Transverse colon (tissue), 4 donors: ENCODE measurements around the gene COIL. TPM values are rescaled to one million over a fixed set of nuclear protein-coding genes. Genes with fewer than 3 reads are reported as not detected.
"Not testable (repeated sequence)": the region's sequence is repeated elsewhere in the genome, so short reads cannot be mapped to it uniquely, and the experiment has no call there.

Source experiments
- DNase-seq: peaks from one replicate; pipeline ENCODE4 v3.0.0-alpha.2; 2019
- H3K27ac ChIP-seq, 4 donors: fragments of 200-600 bp; sonication (generic); 2 replicates each; pipeline ENCODE4 v1.5.1; 2016 to 2018; ENCODE audit warnings: inconsistent platforms in 4 of 4
- H3K27me3 ChIP-seq: fragments of 200-600 bp; sonication (generic); 2 replicates; pipeline ENCODE4 v1.5.1; 2017; ENCODE audit warnings: inconsistent platforms
- H3K36me3 ChIP-seq, 4 donors: fragments of 200-600 bp; sonication (generic); 2 replicates each; pipeline ENCODE4 v1.5.1; 2017 to 2019; ENCODE audit warnings: inconsistent platforms in 4 of 4
- H3K4me1 ChIP-seq, 4 donors: fragments of 200-600 bp; sonication (generic); 2 replicates each; pipeline ENCODE4 v1.5.1; 2017 to 2020; ENCODE audit warnings: inconsistent platforms in 4 of 4
- H3K4me3 ChIP-seq, 4 donors: fragments of 200-600 bp; sonication (generic); 1 replicate in 1 of 4; 2 replicates in 3 of 4; pipeline versions ENCODE4 v1.5.1 to v1.6.1; 2017 to 2019; ENCODE audit warnings: inconsistent platforms in 4 of 4
- H3K9me3 ChIP-seq, 2 donors: fragments of 200-600 bp; sonication (generic); 2 replicates each; pipeline ENCODE4 v1.5.1; 2017 to 2019; ENCODE audit warnings: inconsistent platforms in 2 of 2
- EP300 ChIP-seq: sonication (generic); formaldehyde crosslinking; IDR thresholded peaks from one replicate; pipeline ENCODE4 v1.6.1; 2017; ENCODE audit warnings: antibody characterized with exemption, low read depth
- POLR2A ChIP-seq: fragments of 450-650 bp; IDR thresholded peaks from one replicate; pipeline ENCODE4 v1.6.1; 2016; ENCODE audit warnings: antibody characterized with exemption, mild to moderate bottlenecking, moderate library complexity
- POLR2AphosphoS5 ChIP-seq, 3 donors: sonication (generic); formaldehyde crosslinking; IDR thresholded peaks; one replicate each; pipeline ENCODE4 v1.6.1; 2016; ENCODE audit warnings: antibody characterized with exemption in 3 of 3
- WGBS, 2 donors: methylation state at CpG; one replicate each; pipeline ENCODE4 v1.1.5; 2018; ENCODE audit warnings: low coverage in 1 of 2; 5-methylcytosine and 5-hydroxymethylcytosine counted together
- in situ Hi-C, 4 donors: fragments of 200-750 bp; cut with MboI; loops; one replicate each; pipeline versions ENCODE4 v1.15.0 to v1.15.1; 2017; ENCODE audit warnings: low sequenced_read_pairs in 3 of 4, low pct_ligation_motif_present in 1 of 4, low pct_unique_long_range_greater_than_20kb in 1 of 4
- intact Hi-C: fragments of 100-400 bp; cut with DNase I; formaldehyde crosslinking; loops from one replicate; pipeline ENCODE4 v1.15.1; 2023; ENCODE audit warnings: low total_unique reads
- total RNA-seq, 4 donors: library from RNA; depleted of rRNA; stranded (reverse); fragments of >200 nt; gene quantifications; one replicate each; pipeline ENCODE4 v1.1.0, GENCODE V29; 2016
- TF ChIP-seq, protein P1 (sequence below), 5 experiments: fragments of 200-600 bp in 3 of 5; fragments of 450-650 bp in 2 of 5; sonication (generic) in 3 of 5; IDR thresholded peaks; 1 replicate in 2 of 5; 2 replicates in 3 of 5; pipeline ENCODE4 v1.5.1; 2016 to 2017; ENCODE audit warnings: antibody characterized with exemption in 5 of 5, inconsistent platforms in 3 of 5, mild to moderate bottlenecking in 2 of 5, moderate library complexity in 1 of 5

The COIL gene
- total RNA-seq, 4 donors from 2014 or later: 1.5 to 12.2 (median 8.2) TPM

DNA sequence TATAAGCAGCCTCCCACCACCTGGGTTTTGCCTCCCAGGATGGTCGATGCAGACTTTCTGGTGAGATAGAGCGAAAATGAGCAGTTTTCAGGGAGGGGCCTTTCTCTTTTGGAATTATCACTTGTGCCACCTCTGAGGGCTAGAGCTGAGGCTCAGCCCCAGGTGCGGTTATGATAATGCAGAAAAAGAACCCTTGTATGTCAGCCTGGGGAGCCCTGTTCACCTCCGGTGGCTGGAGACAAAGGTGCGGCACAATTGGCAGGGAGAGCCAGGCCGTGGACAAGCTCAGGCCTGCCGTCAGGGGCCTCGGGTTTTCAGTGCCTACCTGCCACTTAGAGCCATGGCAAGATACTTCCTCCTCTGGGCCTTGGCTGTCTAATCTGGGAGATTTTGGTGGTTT lies 21.5 kb upstream of the COIL start:
- no peaks in the 10 kb centered on the region for H3K9me3 ChIP-seq
- H3K27me3 ChIP-seq: no peaks in the 10 kb centered on the region
- intact Hi-C loops (no loop called here), in situ Hi-C loops (no loop called here)
- WGBS, 2 donors: 86% methylated on average over 8 of the region's 8 CpGs; no CpG with 5 or more reads in 1 of the 2 donors
- H3K36me3 ChIP-seq: no peaks in the 10 kb centered on the region
- H3K27ac ChIP-seq: no peak overlapping the region
- DNase-seq: no peak
- peaks cover 0 to 16% (median 12%) of the 10 kb centered on the region in 4 donors for H3K4me1 ChIP-seq
- no peak overlapping the region for H3K4me3 ChIP-seq
- TF ChIP-seq POLR2AphosphoS5 (IDR thresholded peaks at IDR 0.05) (no peak), POLR2A (no peak), EP300 (no peak)
- TF ChIP-seq, protein P1, sequence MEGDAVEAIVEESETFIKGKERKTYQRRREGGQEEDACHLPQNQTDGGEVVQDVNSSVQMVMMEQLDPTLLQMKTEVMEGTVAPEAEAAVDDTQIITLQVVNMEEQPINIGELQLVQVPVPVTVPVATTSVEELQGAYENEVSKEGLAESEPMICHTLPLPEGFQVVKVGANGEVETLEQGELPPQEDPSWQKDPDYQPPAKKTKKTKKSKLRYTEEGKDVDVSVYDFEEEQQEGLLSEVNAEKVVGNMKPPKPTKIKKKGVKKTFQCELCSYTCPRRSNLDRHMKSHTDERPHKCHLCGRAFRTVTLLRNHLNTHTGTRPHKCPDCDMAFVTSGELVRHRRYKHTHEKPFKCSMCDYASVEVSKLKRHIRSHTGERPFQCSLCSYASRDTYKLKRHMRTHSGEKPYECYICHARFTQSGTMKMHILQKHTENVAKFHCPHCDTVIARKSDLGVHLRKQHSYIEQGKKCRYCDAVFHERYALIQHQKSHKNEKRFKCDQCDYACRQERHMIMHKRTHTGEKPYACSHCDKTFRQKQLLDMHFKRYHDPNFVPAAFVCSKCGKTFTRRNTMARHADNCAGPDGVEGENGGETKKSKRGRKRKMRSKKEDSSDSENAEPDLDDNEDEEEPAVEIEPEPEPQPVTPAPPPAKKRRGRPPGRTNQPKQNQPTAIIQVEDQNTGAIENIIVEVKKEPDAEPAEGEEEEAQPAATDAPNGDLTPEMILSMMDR (IDR thresholded peaks at IDR 0.05): no peak

GRCh38 chr17:56980526-56980925 lies 19.7 kb upstream of the COIL start:
- H3K36me3 ChIP-seq, H3K9me3 ChIP-seq, DNase-seq, H3K27ac ChIP-seq, in situ Hi-C loops, H3K4me3 ChIP-seq, H3K27me3 ChIP-seq, intact Hi-C loops: not testable (repeated sequence)
- peaks cover 0 to 22% (median 12%) of the 10 kb centered on the region in 4 donors for H3K4me1 ChIP-seq
- 95% methylated on average over 4 to 12 of the region's 12 CpGs for WGBS, 2 donors

GRCh38 chr17:56979091-56979480 lies 18.2 kb upstream of the COIL start:
- no peaks in the 10 kb centered on the region for H3K27me3 ChIP-seq
- H3K4me3 ChIP-seq: peak overlapping the region in 1 of 4 donors; percentile 80
- peaks cover 0 to 22% (median 12%) of the 10 kb centered on the region in 4 donors for H3K4me1 ChIP-seq
- no peak for DNase-seq
- TF ChIP-seq, protein P1 (IDR thresholded peaks at IDR 0.05): no peak
- TF ChIP-seq POLR2A (no peak), EP300 (no peak)
- no peaks in the 10 kb centered on the region for H3K9me3 ChIP-seq
- WGBS, 2 donors: 61 to 68% methylated on average over 3 of the region's 3 CpGs
- intact Hi-C loops (no loop called here), in situ Hi-C loops (no loop called here)
- peak overlapping the region; percentile 70 to 77 (median 74) for H3K27ac ChIP-seq
- H3K36me3 ChIP-seq: no peaks in the 10 kb centered on the region

DNA sequence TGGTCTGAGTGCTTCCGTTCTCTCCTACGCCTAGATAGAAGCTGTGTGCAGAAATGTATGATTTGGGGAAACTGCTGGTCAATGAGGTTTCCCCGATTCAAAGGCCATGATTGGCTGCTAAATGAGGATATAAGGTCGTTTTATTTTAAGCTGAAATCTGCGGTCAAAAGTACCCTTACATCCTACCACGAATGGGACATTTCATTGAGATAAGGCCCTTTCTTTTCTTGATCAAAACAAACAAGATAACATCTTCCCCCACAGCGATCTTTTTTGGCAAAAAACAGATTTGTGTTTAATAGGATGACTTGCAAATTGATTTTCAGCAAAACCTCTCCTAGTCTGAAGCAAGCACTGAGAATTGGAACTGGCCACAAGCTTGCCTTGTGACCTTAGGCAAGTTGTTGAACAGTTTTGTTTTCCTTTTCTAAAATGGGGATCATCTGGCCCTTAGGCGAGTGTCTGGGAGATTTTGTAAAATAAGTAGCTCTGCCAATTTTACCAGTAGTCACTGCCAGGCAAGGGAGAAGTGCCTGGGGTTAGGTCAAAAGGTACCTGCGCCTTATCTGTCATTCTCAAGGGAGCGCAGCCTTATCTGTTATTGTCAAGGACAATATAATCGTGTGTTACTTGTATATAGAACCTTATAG lies 17.7 kb upstream of the COIL start:
- no peaks in the 10 kb centered on the region for H3K27me3 ChIP-seq
- WGBS, 2 donors: 20 to 37% methylated on average over 4 to 11 of the region's 11 CpGs
- intact Hi-C loops: no loop called here
- TF ChIP-seq POLR2A: no peak
- H3K9me3 ChIP-seq: no peaks in the 10 kb centered on the region
- no peaks in the 10 kb centered on the region for H3K36me3 ChIP-seq
- DNase-seq: no peak
- in situ Hi-C loops: no loop called here
- H3K27ac ChIP-seq: peak overlapping the region; percentile 70 to 77 (median 74)
- peak overlapping the region; percentile 45 to 80 (median 47) for H3K4me3 ChIP-seq
- peaks cover 0 to 22% (median 12%) of the 10 kb centered on the region in 4 donors for H3K4me1 ChIP-seq

DNA sequence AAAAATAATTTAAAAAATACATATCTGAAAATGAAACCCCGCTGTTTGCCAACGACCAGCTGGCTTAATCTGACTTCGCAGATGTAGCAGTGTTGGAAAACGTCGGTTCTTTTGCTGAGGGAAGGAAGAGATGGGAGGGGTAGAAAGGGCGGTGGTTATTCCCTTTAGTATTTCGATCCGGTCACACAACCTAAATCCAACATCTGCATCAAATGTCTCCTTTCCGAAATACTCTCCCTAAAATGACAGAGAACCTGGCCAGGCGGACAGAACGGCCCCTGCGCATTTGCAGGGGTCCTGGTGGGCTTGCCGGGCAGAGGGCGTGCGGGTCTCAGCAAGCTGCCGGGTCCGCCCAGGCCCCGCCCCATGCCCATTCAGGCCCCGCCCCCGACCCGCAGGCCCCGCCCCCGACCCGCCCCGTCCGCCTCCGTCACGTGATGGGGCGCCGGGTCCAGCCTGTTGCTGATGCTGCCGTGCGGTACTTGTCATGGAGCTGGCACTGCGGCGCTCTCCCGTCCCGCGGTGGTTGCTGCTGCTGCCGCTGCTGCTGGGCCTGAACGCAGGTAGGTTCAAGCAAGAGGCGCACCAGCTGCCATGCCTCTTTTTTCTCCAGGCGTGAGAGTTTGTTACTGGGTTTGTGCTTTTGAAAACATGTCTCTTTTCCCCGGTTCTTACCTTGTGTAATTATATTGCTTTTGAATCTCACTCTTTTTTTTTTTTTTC lies 17.0 kb upstream of the COIL start, which contains the start of gene SCPEP1:
Gene SCPEP1 (plus strand): TSS at position 459 of the 723 bp plus-strand sequence. CDS start 29 bp downstream, at position 488.
- Histone ChIP-seq H3K27ac (peak within 1 kb of the TSS; percentile 70 to 77 (median 74)), H3K27me3 (no peaks in the 10 kb centered on the region), H3K9me3 (no peaks in the 10 kb centered on the region), H3K4me3 (peak within 1 kb of the TSS; percentile 45 to 80 (median 47)), H3K4me1 (peaks cover 0 to 22% (median 12%) of the 10 kb centered on the region in 4 donors), H3K36me3 (no peaks in the 10 kb centered on the region)
- 0 to 1% methylated on average over 5 to 28 of the region's 42 CpGs for WGBS, 2 donors
- DNase-seq: peak; percentile 85
- in situ Hi-C loops: no loop called here
- peak; percentile 42 for TF ChIP-seq POLR2A
- TF ChIP-seq EP300: no peak
- peak; percentile 83 to 96 (median 90) for TF ChIP-seq POLR2AphosphoS5 (IDR thresholded peaks at IDR 0.05)
- intact Hi-C loops: no loop called here
